Heart right ventricle (tissue), 16 donors: Measurements from ENCODE around the gene MMP23B. TPM values are rescaled to one million over a fixed set of nuclear protein-coding genes. Genes with fewer than 3 reads are reported as not detected.
A peak's percentile ranks its signal among the peaks of the same experiment; 100 is the strongest.

Experiments
- ATAC-seq, 8 donors: fragments of 200-7000 bp; cut with Tn5 transposase; one replicate each; pipeline ENCODE4 v1.9.1; 2020; ENCODE audit warnings: mild to moderate bottlenecking in 8 of 8, moderate library complexity in 8 of 8, moderate number of reproducible peaks in 1 of 8
- DNase-seq, 2 donors: peaks; one replicate each; pipeline ENCODE4 v3.0.0-alpha.2; 2020
- H3K27ac ChIP-seq, 10 donors: fragments of 200-600 bp; sonication (generic) in 2 of 10; one replicate each; pipeline versions ENCODE4 v1.5.0 to v1.8.0; 2020 to 2022; ENCODE audit warnings: mild to moderate bottlenecking in 3 of 10
- H3K27me3 ChIP-seq, 7 donors: fragments of 200-600 bp; one replicate each; pipeline ENCODE4 v1.8.0; 2021 to 2022; ENCODE audit warnings: mild to moderate bottlenecking in 2 of 7
- H3K36me3 ChIP-seq, 9 donors: fragments of 200-600 bp; sonication (generic) in 1 of 9; one replicate each; pipeline versions ENCODE4 v1.5.0 to v1.8.0; 2020 to 2022; ENCODE audit warnings: mild to moderate bottlenecking in 2 of 9
- H3K4me1 ChIP-seq, 9 donors: fragments of 200-600 bp; sonication (generic) in 1 of 9; one replicate each; pipeline versions ENCODE4 v1.5.0 to v1.8.0; 2020 to 2022; ENCODE audit warnings: mild to moderate bottlenecking in 4 of 9
- H3K4me3 ChIP-seq, 10 donors: fragments of 200-600 bp; sonication (generic) in 2 of 10; one replicate each; pipeline versions ENCODE4 v1.5.0 to v1.8.0; 2020 to 2022; ENCODE audit warnings: mild to moderate bottlenecking in 7 of 10, moderate library complexity in 2 of 10
- H3K9me3 ChIP-seq, 11 donors: fragments of 200-600 bp in 10 of 11; sonication (generic) in 2 of 11; one replicate each; pipeline versions ENCODE4 v1.5.0 to v1.8.0; 2013 to 2022; ENCODE audit warnings: mild to moderate bottlenecking in 2 of 11, control low read depth in 1 of 11, moderate library complexity in 1 of 11
- CTCF ChIP-seq, 9 donors: fragments of 200-600 bp; sonication (generic) in 2 of 9; IDR thresholded peaks; one replicate each; pipeline versions ENCODE4 v1.5.0 to v1.8.0; 2021 to 2022; ENCODE audit warnings: antibody characterized with exemption in 9 of 9, mild to moderate bottlenecking in 5 of 9, moderate library complexity in 1 of 9
- WGBS, 2 donors: extraction: QIAGEN DNeasy Blood & Tissue Kit; methylation state at CpG; one replicate each; pipeline ENCODE4 v1.1.7; 2013; ENCODE audit warnings: inconsistent platforms in 1 of 2; 5-methylcytosine and 5-hydroxymethylcytosine counted together
- intact Hi-C, 10 donors: fragments of 100-400 bp; cut with DNase I; formaldehyde crosslinking; loops; one replicate each; pipeline versions ENCODE4 v1.11.1 to v1.14.2; 2022
- polyA plus RNA-seq, 2 donors: library from polyadenylated mRNA; stranded (reverse); fragments of 200-250 nt; gene quantifications; one replicate each; pipeline ENCODE4 v1.2.3, GENCODE V29; 2013
- total RNA-seq, 10 donors: library from RNA; stranded (reverse); fragmentation: NEBNext Ultra II Directional in 3 of 10; extraction: Animal tissue kit (Norgen Biotek cat#: 25700) in 3 of 10; gene quantifications; one replicate each; pipeline versions ENCODE4 v1.2.1 to v1.2.4, GENCODE V29; 2021 to 2023
- donor health status: Arrhythmogenic right ventricular cardiomyopathy.
- donor health status: ischemic (EF 13 %, LVEDD 7.1; RV severe dilation, severe dysfunction).
- donor health status: healthy with polysubstance abuse.
- donor health status: DM: no; HTN: yes; CAD: no.
- donor health status: DM: no; HTN: no; CAD: no.
- donor health status: ischemic (EF 25% LVEDD 6.9; RV normal size, moderate dysfunction).
- donor health status: ischemic (EF 25% LVEDD 5.7; RV mildly dilated, moderate dysfunction).
- donor health status: healthy.
- donor health status: DM: yes; HTN: yes; CAD: no.
- donor health status: Ischemic cardiomyopathy.
- donor health status: ischemic (EF 35%, LVEDD 5.7; RV mildly dilated, moderate dysfunction).
- donor health status: nonischemic (EF 11% LVEDD 7.7; RV severe dilation, severe dysfunction).
- donor health status: DM: yes; HTN: yes; CAD: no.
- donor health status: PGD.
- donor health status: ischemic (EF 29% LVEDD 5.4; RV normal size, mild dysfunction).
- donor health status: nonischemic (EF 23%, LVEDD 6.1; RV moderate dilation, normal function).

MMP23B gene
- total and polyA plus RNA-seq, 12 donors, result 14.2 to 113 (median 63.1) TPM

GRCh38 chr1:1597275-1597930 lies 34.6 kb upstream of the MMP23B start:
- no peaks in the 10 kb centered on the region for H3K36me3 ChIP-seq
- H3K4me1 ChIP-seq, result peaks cover 0 to 30% (median 14%) of the 10 kb centered on the region in 9 donors
- no peaks in the 10 kb centered on the region for H3K9me3 ChIP-seq
- ATAC-seq (peak in 6 of 8 donors; percentile 46 to 61 (median 54)), DNase-seq (no peak)
- H3K4me3 ChIP-seq, result peak overlapping the region in 1 of 10 donors; percentile 24
- peak in 5 of 9 donors; percentile 12 to 38 (median 35) for TF ChIP-seq CTCF (IDR thresholded peaks at IDR 0.05)
- H3K27ac ChIP-seq, result no peak overlapping the region
- H3K27me3 ChIP-seq, result peaks cover 13 to 56% (median 44%) of the 10 kb centered on the region in 7 donors
- 11 to 18% methylated on average over 14 to 15 of the region's 16 CpGs for WGBS, 2 donors
- intact Hi-C loops, result no loop called here

DNA sequence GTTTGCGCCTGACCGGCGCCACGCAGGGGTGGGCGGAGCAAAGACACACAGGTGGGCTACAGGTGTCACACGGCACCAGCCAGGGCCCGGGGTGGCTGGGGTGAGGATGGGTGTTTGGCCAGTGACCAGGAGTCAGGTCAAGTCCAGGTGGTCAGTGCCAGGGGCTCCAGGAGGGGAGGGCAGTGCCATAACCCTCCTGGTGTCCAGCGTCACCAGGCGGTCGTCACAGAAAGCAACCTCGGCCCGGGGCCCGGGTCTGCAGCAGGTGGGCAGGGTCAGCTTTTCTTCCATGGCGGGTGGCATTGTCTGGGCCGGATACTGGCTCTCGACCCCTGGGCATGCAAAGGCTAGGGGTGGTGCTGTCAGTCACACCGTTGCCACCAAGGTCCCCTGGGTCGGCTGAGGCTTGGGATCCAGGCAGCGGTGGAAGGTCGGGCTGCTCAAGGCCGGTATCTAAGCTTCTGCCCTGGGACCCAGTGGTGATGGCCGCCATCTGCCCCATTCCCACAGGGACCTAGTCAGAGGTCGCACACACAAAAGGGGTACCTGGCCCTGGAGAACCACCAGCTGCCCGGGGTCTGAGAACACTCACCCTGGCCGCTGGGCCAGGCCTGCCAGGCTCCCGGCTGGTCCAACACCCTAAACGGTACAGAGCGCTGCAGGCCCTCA lies 33.8 kb upstream of the MMP23B start:
- H3K27ac ChIP-seq, result no peak overlapping the region
- no peaks in the 10 kb centered on the region for H3K36me3 ChIP-seq
- H3K27me3 ChIP-seq, result peaks cover 13 to 62% (median 48%) of the 10 kb centered on the region in 7 donors
- H3K9me3 ChIP-seq, result no peaks in the 10 kb centered on the region
- peak overlapping the region in 1 of 10 donors; percentile 24 for H3K4me3 ChIP-seq
- 85 to 86% methylated on average over 28 of the region's 28 CpGs for WGBS, 2 donors
- DNase-seq (no peak), ATAC-seq (peak in 3 of 8 donors; percentile 2 to 8 (median 7))
- intact Hi-C loops, result no loop called here
- peaks cover 0 to 30% (median 14%) of the 10 kb centered on the region in 9 donors for H3K4me1 ChIP-seq
- TF ChIP-seq CTCF (IDR thresholded peaks at IDR 0.05), result no peak

GRCh38 chr1:1598720-1599029 lies 33.3 kb upstream of the MMP23B start:
- Histone ChIP-seq H3K27ac (no peak overlapping the region), H3K27me3 (peaks cover 13 to 66% (median 49%) of the 10 kb centered on the region in 7 donors)
- no peak for DNase-seq

More at GRCh38 chr1:1598720-1599029, 33.3 kb upstream of the MMP23B start:
- Histone ChIP-seq H3K36me3 (no peaks in the 10 kb centered on the region), H3K4me1 (peaks cover 0 to 30% (median 14%) of the 10 kb centered on the region in 9 donors), H3K9me3 (no peaks in the 10 kb centered on the region), H3K4me3 (no peak overlapping the region)
- 73 to 85% methylated on average over 13 of the region's 13 CpGs for WGBS, 2 donors
- no peak for TF ChIP-seq CTCF (IDR thresholded peaks at IDR 0.05)
- intact Hi-C loops, result no loop called here
- ATAC-seq, result no peak
